OCI-LY3 (cell line): Measurements from ENCODE around the gene CNR2.

Source experiments
- H2AFZ ChIP-seq: fragments of 200-600, 300-600 bp; shearing (Covaris generic); 2 replicates; pipeline ENCODE4 v1.6.0; 2014; ENCODE audit warnings: antibody characterized with exemption, low read depth, low read length
- H3K27ac ChIP-seq: fragments of 200-600, 300-600 bp; sonication (generic); 2 replicates; pipeline ENCODE4 v1.5.1; 2014; ENCODE audit warnings: mild to moderate bottlenecking, low read length, moderate library complexity, mixed read lengths
- H3K27me3 ChIP-seq: fragments of 200-600, 300-600 bp; sonication (generic); 2 replicates; pipeline ENCODE4 v1.6.1; 2014; ENCODE audit warnings: low read depth, low read length, mixed read lengths
- H3K36me3 ChIP-seq: fragments of 200-600, 300-600 bp; sonication (generic); replicated peaks from 2 replicates; pipeline ENCODE3; 2014; ENCODE audit warnings: low read depth, low read length, mixed read lengths
- H3K4me1 ChIP-seq: fragments of 300-600, 200-600 bp; sonication (generic); 2 replicates; pipeline ENCODE4 v1.6.1; 2014; ENCODE audit warnings: low read length, mixed read lengths
- H3K4me2 ChIP-seq: fragments of 200-600, 300-600 bp; sonication (generic); 2 replicates; pipeline ENCODE4 v1.6.1; 2014; ENCODE audit warnings: low read length, mixed read lengths
- H3K4me3 ChIP-seq: fragments of 300-600, 200-600 bp; sonication (generic); 2 replicates; pipeline ENCODE4 v1.5.1; 2014; ENCODE audit warnings: antibody characterized with exemption, mild to moderate bottlenecking, low read length, moderate library complexity
- H3K79me2 ChIP-seq: fragments of 300-600, 200-600 bp; shearing (Covaris generic); 2 replicates; pipeline ENCODE4 v1.6.1; 2014; ENCODE audit warnings: mild to moderate bottlenecking, low read length, mixed read lengths
- H3K9ac ChIP-seq: fragments of 300-600, 200-600 bp; shearing (Covaris generic); 2 replicates; pipeline ENCODE4 v1.6.0; 2014; ENCODE audit warnings: mild to moderate bottlenecking, low read length, moderate library complexity
- H3K9me3 ChIP-seq: fragments of 200-600, 300-600 bp; shearing (Covaris generic); 2 replicates; pipeline ENCODE4 v1.6.1; 2014; ENCODE audit warnings: low read length, mixed read lengths; ENCODE audit not compliant: insufficient read depth
- H4K20me1 ChIP-seq: fragments of 200-600, 300-600 bp; sonication (generic); 2 replicates; pipeline ENCODE4 v1.6.1; 2016; ENCODE audit warnings: low read length, mixed read lengths; ENCODE audit not compliant: insufficient read depth
- EZH2phosphoT487 ChIP-seq: fragments of 200-600 bp; shearing (Covaris generic); IDR thresholded peaks from 2 replicates; pipeline ENCODE4 v1.6.1; 2018; ENCODE audit warnings: antibody characterized with exemption, mixed run types, low read depth
- TF ChIP-seq, protein P1 (sequence below): fragments of 200-600, 300-600 bp; sonication (generic); IDR thresholded peaks from 2 replicates; pipeline ENCODE4 v1.5.1; 2014; ENCODE audit warnings: antibody characterized with exemption, low read length, low read depth

CNR2 gene

DNA sequence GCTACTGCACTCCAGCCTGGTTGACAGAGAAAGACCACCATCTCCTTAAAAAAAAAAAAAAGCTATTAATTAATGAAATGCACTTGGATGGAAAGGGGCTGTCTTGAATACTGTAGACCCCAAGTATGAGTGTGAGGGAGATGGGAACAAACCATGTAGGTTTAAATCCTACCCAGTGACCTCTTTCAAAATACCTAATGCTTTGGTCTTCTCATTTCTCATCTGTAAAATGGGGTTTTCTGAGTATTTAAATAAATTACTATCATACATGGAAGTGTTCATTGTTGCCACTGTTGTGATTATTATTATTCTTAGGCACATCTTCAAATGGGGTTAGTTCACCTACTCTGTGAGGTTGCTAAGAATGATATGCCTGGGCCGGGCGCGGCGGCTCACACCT is 27.9 kb downstream of the CNR2 start:
- no peak overlapping the region for H3K4me2 ChIP-seq
- TF ChIP-seq EZH2phosphoT487: no peak
- TF ChIP-seq, protein P1, sequence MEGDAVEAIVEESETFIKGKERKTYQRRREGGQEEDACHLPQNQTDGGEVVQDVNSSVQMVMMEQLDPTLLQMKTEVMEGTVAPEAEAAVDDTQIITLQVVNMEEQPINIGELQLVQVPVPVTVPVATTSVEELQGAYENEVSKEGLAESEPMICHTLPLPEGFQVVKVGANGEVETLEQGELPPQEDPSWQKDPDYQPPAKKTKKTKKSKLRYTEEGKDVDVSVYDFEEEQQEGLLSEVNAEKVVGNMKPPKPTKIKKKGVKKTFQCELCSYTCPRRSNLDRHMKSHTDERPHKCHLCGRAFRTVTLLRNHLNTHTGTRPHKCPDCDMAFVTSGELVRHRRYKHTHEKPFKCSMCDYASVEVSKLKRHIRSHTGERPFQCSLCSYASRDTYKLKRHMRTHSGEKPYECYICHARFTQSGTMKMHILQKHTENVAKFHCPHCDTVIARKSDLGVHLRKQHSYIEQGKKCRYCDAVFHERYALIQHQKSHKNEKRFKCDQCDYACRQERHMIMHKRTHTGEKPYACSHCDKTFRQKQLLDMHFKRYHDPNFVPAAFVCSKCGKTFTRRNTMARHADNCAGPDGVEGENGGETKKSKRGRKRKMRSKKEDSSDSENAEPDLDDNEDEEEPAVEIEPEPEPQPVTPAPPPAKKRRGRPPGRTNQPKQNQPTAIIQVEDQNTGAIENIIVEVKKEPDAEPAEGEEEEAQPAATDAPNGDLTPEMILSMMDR: no peak
- H3K27me3 ChIP-seq: no peaks in the 10 kb centered on the region

DNA sequence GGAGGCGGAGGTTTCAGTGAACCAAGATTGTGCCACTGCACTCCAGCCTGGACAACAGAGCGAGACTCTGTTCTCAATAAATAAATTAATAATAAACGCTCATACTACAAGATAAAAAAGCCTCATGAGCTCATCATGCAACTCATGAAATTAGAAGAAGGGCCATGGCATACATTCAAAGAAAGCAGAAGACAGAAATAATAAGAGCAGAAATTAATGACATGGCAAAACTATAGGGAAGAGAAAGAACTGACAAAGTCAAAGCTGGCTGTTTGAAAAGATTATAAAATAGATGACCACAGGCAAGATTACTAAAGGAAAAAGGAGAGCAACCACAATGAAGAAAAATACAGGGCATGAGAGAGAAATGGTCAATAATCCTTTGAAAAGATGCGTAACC is 30.4 kb downstream of the CNR2 start:
- H3K4me1 ChIP-seq: peaks cover 17% of the 10 kb centered on the region
- peaks cover 6% of the 10 kb centered on the region; the same call in 1 of the 2 replicates for H3K9me3 ChIP-seq
- H2AFZ ChIP-seq: no peak overlapping the region
- no peaks in the 10 kb centered on the region for H4K20me1 ChIP-seq
- H3K27me3 ChIP-seq: no peaks in the 10 kb centered on the region
- peaks cover 26% of the 10 kb centered on the region for H3K79me2 ChIP-seq
- H3K4me3 ChIP-seq: no peak overlapping the region
- no peak overlapping the region for H3K27ac ChIP-seq
- no peak overlapping the region for H3K4me2 ChIP-seq
- no peak overlapping the region for H3K9ac ChIP-seq
- H3K36me3 ChIP-seq: peaks cover 49% of the 10 kb centered on the region
- TF ChIP-seq, protein P1: no peak
- no peak for TF ChIP-seq EZH2phosphoT487

More for the DNA sequence above, 27.9 kb downstream of the CNR2 start:
- H4K20me1 ChIP-seq: no peaks in the 10 kb centered on the region
- H3K4me3 ChIP-seq: no peak overlapping the region
- no peak overlapping the region for H3K9ac ChIP-seq
- H3K9me3 ChIP-seq: no peaks in the 10 kb centered on the region
- peaks cover 30% of the 10 kb centered on the region for H3K79me2 ChIP-seq
- H3K27ac ChIP-seq: no peak overlapping the region
- H3K4me1 ChIP-seq: peaks cover 40% of the 10 kb centered on the region
- H2AFZ ChIP-seq: no peak overlapping the region
- peaks cover 27% of the 10 kb centered on the region for H3K36me3 ChIP-seq

DNA sequence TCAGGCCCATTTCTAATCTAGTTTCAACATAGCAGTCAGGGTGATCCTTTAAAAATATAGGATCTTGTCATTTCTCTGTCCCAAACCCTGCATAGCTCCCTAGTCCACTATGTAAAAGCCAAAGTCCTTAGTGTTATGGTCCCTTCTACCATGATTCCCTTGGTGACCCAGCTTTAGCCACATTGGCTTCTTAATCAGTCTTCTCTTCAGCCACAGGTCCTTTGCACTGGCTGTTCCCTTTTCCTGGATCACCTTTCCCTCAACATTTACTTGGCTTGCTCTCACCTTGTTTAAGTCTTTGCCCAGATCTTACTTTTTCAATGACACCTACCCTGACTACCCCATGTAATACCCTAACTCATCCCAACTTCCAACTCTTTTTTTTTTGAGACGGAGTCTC is 33.4 kb downstream of the CNR2 start:
- Histone ChIP-seq H4K20me1 (no peaks in the 10 kb centered on the region; the same call in 1 of the 2 replicates), H3K9me3 (peaks cover 6% of the 10 kb centered on the region; the same call in 1 of the 2 replicates), H2AFZ (no peak overlapping the region), H3K36me3 (peaks cover 44% of the 10 kb centered on the region), H3K27ac (no peak overlapping the region), H3K4me1 (no peaks in the 10 kb centered on the region), H3K79me2 (peaks cover 5% of the 10 kb centered on the region; the same call in 1 of the 2 replicates), H3K9ac (no peak overlapping the region), H3K27me3 (no peaks in the 10 kb centered on the region), H3K4me3 (no peak overlapping the region), H3K4me2 (no peak overlapping the region)
- no peak for TF ChIP-seq EZH2phosphoT487
- TF ChIP-seq, protein P1: no peak

DNA sequence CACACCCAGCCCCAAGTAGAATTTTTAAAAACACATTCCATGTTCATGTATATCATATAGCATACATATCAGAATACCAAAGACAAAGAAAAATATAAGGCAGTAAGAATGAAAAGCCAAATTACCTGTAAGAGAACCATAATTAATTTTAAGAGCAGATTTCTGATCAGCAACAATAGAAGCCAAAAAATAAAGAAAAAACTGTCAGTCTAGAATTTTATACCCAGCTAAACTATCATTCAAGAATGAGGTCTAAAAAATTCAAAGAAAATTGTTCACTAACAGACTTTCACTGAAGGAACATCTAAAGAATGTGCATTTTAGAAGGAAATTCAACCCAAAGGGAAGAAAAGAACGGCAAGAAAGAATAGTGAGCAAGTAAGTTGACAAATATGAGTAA is 34.5 kb downstream of the CNR2 start:
- H3K4me2 ChIP-seq: no peak overlapping the region

More for the DNA sequence above, 34.5 kb downstream of the CNR2 start:
- H3K27me3 ChIP-seq: no peaks in the 10 kb centered on the region
- peaks cover 54% of the 10 kb centered on the region for H3K36me3 ChIP-seq
- no peaks in the 10 kb centered on the region for H3K79me2 ChIP-seq
- H3K27ac ChIP-seq: no peak overlapping the region
- TF ChIP-seq, protein P1: no peak
- TF ChIP-seq EZH2phosphoT487: no peak
- no peaks in the 10 kb centered on the region; the same call in none of the 2 replicates for H4K20me1 ChIP-seq
- H3K9me3 ChIP-seq: peaks cover 6% of the 10 kb centered on the region; the same call in 1 of the 2 replicates
- H2AFZ ChIP-seq: no peak overlapping the region
- H3K4me3 ChIP-seq: no peak overlapping the region
- no peaks in the 10 kb centered on the region for H3K4me1 ChIP-seq
- no peak overlapping the region for H3K9ac ChIP-seq
